HG03039 (cell line): ENCODE data around the gene NPIPA8.
"Not testable (repeated sequence)": the region's sequence is repeated elsewhere in the genome, so short reads cannot be mapped to it uniquely, and the experiment has no call there.

ENCODE experiments used
- ATAC-seq: cut with Tn5 transposase; IDR thresholded peaks from one replicate; pipeline ENCODE4 v1.9.1; 2021; ENCODE audit warnings: mild to moderate bottlenecking, moderate library complexity; ENCODE audit not compliant: unreplicated experiment

NPIPA8 gene

DNA sequence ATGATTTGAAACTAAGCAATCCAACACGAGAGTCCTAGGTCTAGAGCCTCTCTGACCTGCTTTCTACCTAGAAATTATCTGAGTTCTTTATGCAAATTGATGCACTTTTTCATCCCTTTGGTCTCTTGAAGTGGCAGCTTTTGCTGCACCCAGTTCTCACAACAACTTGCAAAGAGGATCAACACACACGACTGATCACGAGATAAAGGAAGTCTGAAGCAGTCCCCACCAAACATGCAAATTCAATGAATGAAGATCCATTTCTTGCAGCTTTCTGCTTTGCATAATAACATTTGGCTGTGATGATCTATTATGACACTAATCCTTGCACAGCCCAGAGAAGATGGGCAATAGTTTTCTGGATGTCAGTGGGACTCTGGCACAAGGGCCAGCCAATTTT, 56.2 kb downstream of the NPIPA8 start:
- not testable (repeated sequence) for ATAC-seq

GRCh38 chr16:18276756-18277155, 59.8 kb downstream of the NPIPA8 start:
- not testable (repeated sequence) for ATAC-seq

- not testable (repeated sequence) for ATAC-seq
Observed at GRCh38 chr16:18270171-18270570, 66.4 kb downstream of the NPIPA8 start.
